GM12892 (cell line): ENCODE results near the gene FAM135A.

Experiments
- POLR2A ChIP-seq: IDR thresholded peaks from 2 replicates; pipeline ENCODE4 v1.6.1; 2011; ENCODE audit warnings: low read depth, low read length, control low read depth
- POLR2AphosphoS5 ChIP-seq: IDR thresholded peaks from 2 replicates; pipeline ENCODE4 v1.6.1; 2011; ENCODE audit warnings: low read depth, low read length, control low read depth
- TAF1 ChIP-seq: IDR thresholded peaks from 2 replicates; pipeline ENCODE4 v1.6.1; 2011; ENCODE audit warnings: low read depth, mild to moderate bottlenecking, control low read depth, low read length, borderline replicate concordance

- TF ChIP-seq POLR2A = no peak
- no peak for TF ChIP-seq TAF1
- no peak for TF ChIP-seq POLR2AphosphoS5
Measured at GRCh38 chr6:70510600-70510999, 97.3 kb downstream of the FAM135A start.
